Fibroblast of lung (primary cell): ENCODE measurements around the gene ZNF502. TPM values are rescaled to one million over a fixed set of nuclear protein-coding genes. Genes with fewer than 3 reads are reported as not detected.

Source experiments
- DNase-seq, 2 donors: peaks; one replicate each; pipeline versions ENCODE4 v3.0.0 to v3.0.0-alpha.2; 2010; ENCODE audit warnings: low read depth in 2 of 2
- H2AFZ ChIP-seq: 2 replicates; pipeline ENCODE4 v1.5.1; 2012; ENCODE audit warnings: low read length, control low read depth, inconsistent platforms
- H3K27ac ChIP-seq: 2 replicates; pipeline ENCODE4 v1.5.1; 2011; ENCODE audit warnings: low read length, control low read depth; ENCODE audit not compliant: insufficient read depth
- H3K27me3 ChIP-seq: 2 replicates; pipeline ENCODE4 v1.5.1; 2011; ENCODE audit warnings: mild to moderate bottlenecking, low read length; ENCODE audit not compliant: control insufficient read depth, insufficient read depth
- H3K36me3 ChIP-seq: 2 replicates; pipeline ENCODE4 v1.5.1; 2011; ENCODE audit warnings: low read length; ENCODE audit not compliant: control insufficient read depth, insufficient read depth
- H3K4me1 ChIP-seq: 2 replicates; pipeline ENCODE4 v1.5.1; 2011; ENCODE audit warnings: low read length; ENCODE audit not compliant: control insufficient read depth, insufficient read depth; ENCODE audit errors: extremely low read depth
- H3K4me2 ChIP-seq: 2 replicates; pipeline ENCODE4 v1.5.1; 2011; ENCODE audit warnings: low read length, control low read depth; ENCODE audit not compliant: insufficient read depth; ENCODE audit errors: extremely low read depth
- H3K4me3 ChIP-seq, 4 experiments: fragments of 200-600 bp in 1 of 4; sonication (generic) in 1 of 4; replicated peaks in 1 of 4; 2 replicates each; pipeline ENCODE4 v1.5.1; 2011 to 2016; ENCODE audit warnings: low read length in 4 of 4, low read depth in 3 of 4, mild to moderate bottlenecking in 3 of 4, control low read depth in 2 of 4, inconsistent platforms in 1 of 4, mixed read lengths in 1 of 4; ENCODE audit not compliant: insufficient read depth in 1 of 4; ENCODE audit errors: control extremely low read depth in 1 of 4
- H3K79me2 ChIP-seq: 2 replicates; pipeline ENCODE4 v1.5.1; 2012; ENCODE audit warnings: mild to moderate bottlenecking, low read length, inconsistent platforms; ENCODE audit not compliant: control insufficient read depth, insufficient read depth
- H3K9ac ChIP-seq: 2 replicates; pipeline ENCODE4 v1.5.1; 2011; ENCODE audit warnings: mild to moderate bottlenecking, low read length, control low read depth; ENCODE audit not compliant: insufficient read depth
- H3K9me3 ChIP-seq: 2 replicates; pipeline ENCODE4 v1.5.1; 2012; ENCODE audit warnings: low read depth, low read length; ENCODE audit not compliant: control insufficient read depth, insufficient read depth
- H4K20me1 ChIP-seq: 2 replicates; pipeline ENCODE4 v1.5.1; 2011; ENCODE audit warnings: low read length; ENCODE audit not compliant: control insufficient read depth, insufficient read depth; ENCODE audit errors: extremely low read depth
- CTCF ChIP-seq, 2 donors: IDR thresholded peaks in 1 of 2; conservative IDR thresholded peaks in 1 of 2; 1 replicate in 1 of 2; 2 replicates in 1 of 2; pipeline ENCODE4 v1.5.1; 2011 to 2012; ENCODE audit warnings: low read length in 2 of 2, control low read depth in 1 of 2, inconsistent platforms in 1 of 2, low read depth in 1 of 2, mild to moderate bottlenecking in 1 of 2
- EZH2 ChIP-seq: IDR thresholded peaks from 2 replicates; pipeline ENCODE4 v1.5.1; 2012; ENCODE audit warnings: low read length, control low read depth, mild to moderate bottlenecking; ENCODE audit errors: missing control alignments
- polyA plus RNA-seq, 2 donors: library from polyadenylated mRNA; depleted of rRNA in 1 of 2; stranded (reverse) in 1 of 2; unstranded in 1 of 2; fragments of >200 nt; gene quantifications; 2 replicates each; pipeline ENCODE4 v1.2.1, GENCODE V29; 2011 to 2012; ENCODE audit warnings: missing spikeins in 1 of 2
- total RNA-seq: library from RNA; depleted of rRNA; stranded (reverse); fragments of >200 nt; gene quantifications from 2 replicates; pipeline ENCODE4 v1.2.1, GENCODE V29; 2014

Gene ZNF502
- total and polyA plus RNA-seq, 2 donors (not counting 1 experiment from before 2014, with no cell fraction given) = 4.2 to 6.1 TPM

- no peaks in the 10 kb centered on the region for H3K36me3 ChIP-seq
- H3K4me1 ChIP-seq = no peaks in the 10 kb centered on the region
- no peak overlapping the region for H3K27ac ChIP-seq
- DNase-seq = peak; percentile 91 to 92
- H3K4me3 ChIP-seq = peak overlapping the region; percentile 34 to 79 (median 54)
- no peaks in the 10 kb centered on the region for H3K9me3 ChIP-seq
- H3K79me2 ChIP-seq = no peaks in the 10 kb centered on the region
- peak overlapping the region; percentile 52 for H3K9ac ChIP-seq
- H3K27me3 ChIP-seq = no peaks in the 10 kb centered on the region
- no peaks in the 10 kb centered on the region for H4K20me1 ChIP-seq
- no peak for TF ChIP-seq CTCF (conservative IDR thresholded peaks at IDR 0.05 in 1 of 2, IDR thresholded peaks at IDR 0.05 in 1 of 2; ENCODE audit: low read depth in 1 of 2, low read length in 2 of 2)
- TF ChIP-seq EZH2 = no peak
- H3K4me2 ChIP-seq = peak overlapping the region; percentile 79
- H2AFZ ChIP-seq = peak overlapping the region; percentile 65
These were observed 27.2 kb upstream of the ZNF502 start for GRCh38 chr3:44685128-44685800.

GRCh38 chr3:44687898-44688297, 24.6 kb upstream of the ZNF502 start:
- H3K4me3 ChIP-seq = no peak overlapping the region
- H3K27ac ChIP-seq = no peak overlapping the region
- no peaks in the 10 kb centered on the region for H3K79me2 ChIP-seq
- H4K20me1 ChIP-seq = no peaks in the 10 kb centered on the region
- H2AFZ ChIP-seq = no peak overlapping the region
- no peaks in the 10 kb centered on the region for H3K9me3 ChIP-seq
- no peaks in the 10 kb centered on the region for H3K4me1 ChIP-seq
- no peak for DNase-seq
- no peaks in the 10 kb centered on the region for H3K36me3 ChIP-seq
- no peak for TF ChIP-seq CTCF (conservative IDR thresholded peaks at IDR 0.05 in 1 of 2, IDR thresholded peaks at IDR 0.05 in 1 of 2; ENCODE audit: low read depth in 1 of 2, low read length in 2 of 2)
- TF ChIP-seq EZH2 = no peak
- no peaks in the 10 kb centered on the region for H3K27me3 ChIP-seq
- no peak overlapping the region for H3K9ac ChIP-seq
- no peak overlapping the region for H3K4me2 ChIP-seq

- DNase-seq = peak; percentile 20 to 33
- Histone ChIP-seq H3K27me3 (no peaks in the 10 kb centered on the region), H3K4me2 (no peak overlapping the region), H4K20me1 (no peaks in the 10 kb centered on the region), H3K27ac (no peak overlapping the region), H3K4me1 (no peaks in the 10 kb centered on the region), H3K4me3 (no peak overlapping the region), H3K9me3 (peaks cover 6% of the 10 kb centered on the region), H2AFZ (no peak overlapping the region), H3K36me3 (no peaks in the 10 kb centered on the region), H3K79me2 (no peaks in the 10 kb centered on the region), H3K9ac (no peak overlapping the region)
- no peak for TF ChIP-seq EZH2
- no peak for TF ChIP-seq CTCF (conservative IDR thresholded peaks at IDR 0.05 in 1 of 2, IDR thresholded peaks at IDR 0.05 in 1 of 2; ENCODE audit: low read depth in 1 of 2, low read length in 2 of 2)
These were observed 9.0 kb downstream of the ZNF502 start for GRCh38 chr3:44721231-44722102.
